Measurements from ENCODE around the gene CELA3A.
"Not testable (repeated sequence)": the region's sequence is repeated elsewhere in the genome, so short reads cannot be mapped to it uniquely, and the experiment has no call there.

The CELA3A gene

DNA sequence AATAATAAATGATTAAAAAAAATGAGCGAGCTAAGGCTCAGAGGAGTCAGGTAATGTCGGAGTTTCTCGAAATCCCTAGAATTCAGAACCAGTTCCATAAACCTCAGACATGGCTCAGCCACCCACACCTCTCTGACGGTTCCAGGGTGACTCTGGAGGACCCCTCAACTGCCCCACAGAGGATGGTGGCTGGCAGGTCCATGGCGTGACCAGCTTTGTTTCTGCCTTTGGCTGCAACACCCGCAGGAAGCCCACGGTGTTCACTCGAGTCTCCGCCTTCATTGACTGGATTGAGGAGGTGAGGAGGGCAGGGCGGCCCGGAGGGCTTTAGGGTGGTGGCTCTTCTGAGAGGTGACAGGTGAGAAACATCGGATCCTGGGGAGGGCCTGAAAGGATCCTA lies 15.1 kb upstream of the CELA3A start:
- H3K4me1 ChIP-seq (ENCODE audit: control insufficient read depth, insufficient read depth, low read depth, low read length); H3K14ac ChIP-seq (ENCODE audit: low read length in 2 of 2); H3K4me2 ChIP-seq (ENCODE audit: low read length, poor library complexity, severe bottlenecking); H2BK12ac ChIP-seq (ENCODE audit: low read length in 2 of 2); H3K9ac ChIP-seq (ENCODE audit: low read length); H2BK120ac ChIP-seq (ENCODE audit: low read depth, low read length); H3K9me3 ChIP-seq (ENCODE audit: control insufficient read depth, low read length); H4K91ac ChIP-seq (ENCODE audit: low read length); H3K23ac ChIP-seq (ENCODE audit: low read length in 2 of 2); H3K79me1 ChIP-seq (replicated peaks; ENCODE audit: low read length, poor library complexity, severe bottlenecking); H4K8ac ChIP-seq (ENCODE audit: low read length); H3K27ac ChIP-seq (ENCODE audit: low read length, poor library complexity, severe bottlenecking); H3K4me3 ChIP-seq (ENCODE audit: insufficient read depth in 1 of 2, low read depth in 1 of 2, low read length in 2 of 2); H2BK5ac ChIP-seq (ENCODE audit: low read depth, low read length, poor library complexity, severe bottlenecking); H2BK15ac ChIP-seq (ENCODE audit: low read depth, poor library complexity, severe bottlenecking); H3K4ac ChIP-seq (ENCODE audit: low read depth in 1 of 2, low read length in 2 of 2); H3K18ac ChIP-seq (ENCODE audit: low read depth in 1 of 2, low read length in 2 of 2); H3K27me3 ChIP-seq (ENCODE audit: control insufficient read depth in 1 of 2, insufficient read depth in 1 of 2, low read length in 2 of 2); H2AFZ ChIP-seq (ENCODE audit: low read depth, low read length); DNase-seq; H2AK5ac ChIP-seq (ENCODE audit: low read length, severe bottlenecking); H3K36me3 ChIP-seq (ENCODE audit: control insufficient read depth in 1 of 2, insufficient read depth in 2 of 2, low read depth in 1 of 2, low read length in 2 of 2): not testable (repeated sequence)
- 90% methylated on average over 5 of the region's 12 CpGs for WGBS

DNA sequence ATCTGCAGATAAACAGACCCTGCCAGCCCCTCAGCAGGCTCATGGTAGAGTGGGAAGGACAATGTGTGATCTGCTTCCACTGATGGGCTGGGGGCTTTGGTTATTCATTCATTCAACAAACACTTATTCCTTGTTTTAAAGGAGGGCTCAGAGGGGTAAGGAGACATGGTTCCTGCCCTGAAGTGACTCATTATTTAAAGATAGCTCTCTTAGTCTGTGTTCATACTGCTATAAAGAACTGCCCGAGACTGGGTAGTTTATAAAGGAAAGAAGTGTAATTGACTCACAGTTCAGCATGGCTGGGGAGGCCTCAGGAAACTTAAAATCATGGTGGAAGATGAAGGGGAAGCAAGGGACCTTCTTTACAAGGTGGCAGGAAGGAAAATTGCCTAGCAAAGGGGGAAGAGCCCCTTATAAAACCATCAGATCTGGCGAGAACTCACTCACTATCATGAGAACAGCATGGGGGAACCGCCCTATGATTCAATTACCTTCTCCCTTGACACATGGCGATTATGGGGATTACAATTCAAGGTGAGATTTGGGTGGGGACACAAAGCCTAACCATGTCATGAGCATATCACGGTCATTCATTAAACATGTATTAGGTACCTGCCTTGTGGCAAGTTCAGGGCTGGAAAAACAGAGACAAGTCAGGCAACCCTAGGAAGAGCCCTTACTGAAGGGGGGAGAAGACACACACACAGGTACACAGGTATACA lies 11.6 kb upstream of the CELA3A start:
- H3K36me3 ChIP-seq (ENCODE audit: control insufficient read depth in 1 of 2, insufficient read depth in 2 of 2, low read depth in 1 of 2, low read length in 2 of 2); H3K9me3 ChIP-seq (ENCODE audit: control insufficient read depth, low read length); DNase-seq; H3K4ac ChIP-seq (ENCODE audit: low read depth in 1 of 2, low read length in 2 of 2); H3K14ac ChIP-seq (ENCODE audit: low read length in 2 of 2); H3K27ac ChIP-seq (ENCODE audit: low read length, poor library complexity, severe bottlenecking); H2BK15ac ChIP-seq (ENCODE audit: low read depth, poor library complexity, severe bottlenecking); H3K4me3 ChIP-seq (ENCODE audit: insufficient read depth in 1 of 2, low read depth in 1 of 2, low read length in 2 of 2); H4K91ac ChIP-seq (ENCODE audit: low read length); H3K18ac ChIP-seq (ENCODE audit: low read depth in 1 of 2, low read length in 2 of 2); H3K79me1 ChIP-seq (replicated peaks; ENCODE audit: low read length, poor library complexity, severe bottlenecking); H2BK120ac ChIP-seq (ENCODE audit: low read depth, low read length); H2BK12ac ChIP-seq (ENCODE audit: low read length in 2 of 2); H3K9ac ChIP-seq (ENCODE audit: low read length); H2BK5ac ChIP-seq (ENCODE audit: low read depth, low read length, poor library complexity, severe bottlenecking); H3K4me1 ChIP-seq (ENCODE audit: control insufficient read depth, insufficient read depth, low read depth, low read length); H2AK5ac ChIP-seq (ENCODE audit: low read length, severe bottlenecking); H2AFZ ChIP-seq (ENCODE audit: low read depth, low read length); H3K4me2 ChIP-seq (ENCODE audit: low read length, poor library complexity, severe bottlenecking); H4K8ac ChIP-seq (ENCODE audit: low read length); H3K27me3 ChIP-seq (ENCODE audit: control insufficient read depth in 1 of 2, insufficient read depth in 1 of 2, low read length in 2 of 2); H3K23ac ChIP-seq (ENCODE audit: low read length in 2 of 2): not testable (repeated sequence)
- no CpG with 5 or more reads among the region's 5 CpGs for WGBS

DNA sequence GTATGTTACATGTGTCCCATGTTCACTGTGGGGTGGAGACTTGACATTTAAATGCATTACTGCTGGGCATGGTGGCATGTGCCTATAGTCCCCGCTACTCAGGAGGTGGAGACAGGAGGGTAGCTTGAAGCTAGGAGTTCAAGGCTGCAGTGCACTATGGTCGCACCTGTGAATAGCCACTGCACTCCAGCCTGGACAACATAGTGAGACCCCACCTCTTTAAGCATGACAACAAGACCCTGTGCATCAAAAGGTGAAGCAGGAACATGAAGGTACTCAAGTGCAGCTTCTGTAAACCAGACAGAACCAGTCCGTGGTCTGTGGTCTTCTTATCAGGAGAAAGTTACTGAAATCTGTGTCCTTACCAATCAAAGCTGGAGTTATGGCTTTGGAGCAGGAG lies 9.3 kb upstream of the CELA3A start:
- H3K9me3 ChIP-seq (ENCODE audit: control insufficient read depth, low read length); H2AK5ac ChIP-seq (ENCODE audit: low read length, severe bottlenecking); H3K9ac ChIP-seq (ENCODE audit: low read length); H3K27ac ChIP-seq (ENCODE audit: low read length, poor library complexity, severe bottlenecking); H3K18ac ChIP-seq (ENCODE audit: low read depth in 1 of 2, low read length in 2 of 2); H3K4me2 ChIP-seq (ENCODE audit: low read length, poor library complexity, severe bottlenecking); H3K14ac ChIP-seq (ENCODE audit: low read length in 2 of 2); H3K4me1 ChIP-seq (ENCODE audit: control insufficient read depth, insufficient read depth, low read depth, low read length); H2BK120ac ChIP-seq (ENCODE audit: low read depth, low read length); H4K91ac ChIP-seq (ENCODE audit: low read length); H2BK12ac ChIP-seq (ENCODE audit: low read length in 2 of 2); H4K8ac ChIP-seq (ENCODE audit: low read length); H2AFZ ChIP-seq (ENCODE audit: low read depth, low read length); H3K36me3 ChIP-seq (ENCODE audit: control insufficient read depth in 1 of 2, insufficient read depth in 2 of 2, low read depth in 1 of 2, low read length in 2 of 2); DNase-seq; H3K23ac ChIP-seq (ENCODE audit: low read length in 2 of 2); H3K79me1 ChIP-seq (replicated peaks; ENCODE audit: low read length, poor library complexity, severe bottlenecking); H2BK15ac ChIP-seq (ENCODE audit: low read depth, poor library complexity, severe bottlenecking); H3K27me3 ChIP-seq (ENCODE audit: control insufficient read depth in 1 of 2, insufficient read depth in 1 of 2, low read length in 2 of 2); H3K4me3 ChIP-seq (ENCODE audit: insufficient read depth in 1 of 2, low read depth in 1 of 2, low read length in 2 of 2); H3K4ac ChIP-seq (ENCODE audit: low read depth in 1 of 2, low read length in 2 of 2); H2BK5ac ChIP-seq (ENCODE audit: low read depth, low read length, poor library complexity, severe bottlenecking): not testable (repeated sequence)
- 87% methylated on average over 2 of the region's 3 CpGs for WGBS

DNA sequence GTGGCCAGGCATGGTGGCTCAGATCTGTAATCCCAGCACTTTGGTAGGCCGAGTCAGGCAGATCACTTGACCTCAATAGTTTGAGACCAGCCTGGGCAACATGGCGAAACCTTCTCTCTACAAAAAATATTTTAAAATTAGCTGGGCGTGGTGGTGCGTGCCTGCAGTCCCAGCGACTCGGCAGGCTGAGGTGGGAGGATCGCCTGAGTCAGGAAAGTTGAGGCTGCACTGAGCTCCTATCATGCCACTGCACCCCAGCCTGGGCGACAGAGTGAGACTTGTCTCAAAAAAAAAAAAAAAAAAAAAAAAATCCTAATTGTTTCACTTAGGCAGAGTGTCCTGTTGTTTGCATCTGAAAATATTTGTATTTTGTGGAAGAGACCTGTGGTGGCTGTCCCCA lies 6.7 kb upstream of the CELA3A start:
- H3K79me1 ChIP-seq (replicated peaks; ENCODE audit: low read length, poor library complexity, severe bottlenecking); H2AFZ ChIP-seq (ENCODE audit: low read depth, low read length); H3K23ac ChIP-seq (ENCODE audit: low read length in 2 of 2); DNase-seq; H2BK5ac ChIP-seq (ENCODE audit: low read depth, low read length, poor library complexity, severe bottlenecking); H3K27ac ChIP-seq (ENCODE audit: low read length, poor library complexity, severe bottlenecking); H3K18ac ChIP-seq (ENCODE audit: low read depth in 1 of 2, low read length in 2 of 2); H2BK120ac ChIP-seq (ENCODE audit: low read depth, low read length); H2AK5ac ChIP-seq (ENCODE audit: low read length, severe bottlenecking); H3K14ac ChIP-seq (ENCODE audit: low read length in 2 of 2); H3K4me3 ChIP-seq (ENCODE audit: insufficient read depth in 1 of 2, low read depth in 1 of 2, low read length in 2 of 2); H3K36me3 ChIP-seq (ENCODE audit: control insufficient read depth in 1 of 2, insufficient read depth in 2 of 2, low read depth in 1 of 2, low read length in 2 of 2); H3K9me3 ChIP-seq (ENCODE audit: control insufficient read depth, low read length); H3K4ac ChIP-seq (ENCODE audit: low read depth in 1 of 2, low read length in 2 of 2); H2BK12ac ChIP-seq (ENCODE audit: low read length in 2 of 2); H2BK15ac ChIP-seq (ENCODE audit: low read depth, poor library complexity, severe bottlenecking); H3K4me2 ChIP-seq (ENCODE audit: low read length, poor library complexity, severe bottlenecking); H4K91ac ChIP-seq (ENCODE audit: low read length); H3K27me3 ChIP-seq (ENCODE audit: control insufficient read depth in 1 of 2, insufficient read depth in 1 of 2, low read length in 2 of 2); H3K9ac ChIP-seq (ENCODE audit: low read length); H4K8ac ChIP-seq (ENCODE audit: low read length); H3K4me1 ChIP-seq (ENCODE audit: control insufficient read depth, insufficient read depth, low read depth, low read length): not testable (repeated sequence)
- WGBS, result 88% methylated on average over 7 of the region's 8 CpGs

All from mesenchymal stem cell (in vitro differentiated cells and primary cell).